ENCODE results near the gene PKN2.

DNA sequence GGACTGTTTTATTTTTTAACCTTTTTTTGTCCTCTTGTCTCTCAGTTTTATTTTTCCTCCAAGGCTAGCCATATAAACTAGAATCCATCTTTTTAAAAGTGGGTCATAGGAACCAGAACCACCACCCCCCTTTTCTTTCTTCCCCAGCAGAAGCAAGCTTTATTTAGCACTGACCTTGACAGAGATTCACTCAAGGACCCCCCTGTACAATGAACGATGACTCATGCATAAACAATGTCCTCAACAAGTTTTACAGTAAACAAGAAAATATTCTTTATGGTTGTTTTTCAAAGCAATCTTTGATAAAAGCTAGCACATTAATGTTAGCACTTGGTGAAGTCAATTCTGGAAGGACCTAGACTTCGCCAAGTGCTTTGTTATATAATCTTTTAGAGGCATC, 14.1 kb downstream of the PKN2 start:
- TF ChIP-seq, protein P1, sequence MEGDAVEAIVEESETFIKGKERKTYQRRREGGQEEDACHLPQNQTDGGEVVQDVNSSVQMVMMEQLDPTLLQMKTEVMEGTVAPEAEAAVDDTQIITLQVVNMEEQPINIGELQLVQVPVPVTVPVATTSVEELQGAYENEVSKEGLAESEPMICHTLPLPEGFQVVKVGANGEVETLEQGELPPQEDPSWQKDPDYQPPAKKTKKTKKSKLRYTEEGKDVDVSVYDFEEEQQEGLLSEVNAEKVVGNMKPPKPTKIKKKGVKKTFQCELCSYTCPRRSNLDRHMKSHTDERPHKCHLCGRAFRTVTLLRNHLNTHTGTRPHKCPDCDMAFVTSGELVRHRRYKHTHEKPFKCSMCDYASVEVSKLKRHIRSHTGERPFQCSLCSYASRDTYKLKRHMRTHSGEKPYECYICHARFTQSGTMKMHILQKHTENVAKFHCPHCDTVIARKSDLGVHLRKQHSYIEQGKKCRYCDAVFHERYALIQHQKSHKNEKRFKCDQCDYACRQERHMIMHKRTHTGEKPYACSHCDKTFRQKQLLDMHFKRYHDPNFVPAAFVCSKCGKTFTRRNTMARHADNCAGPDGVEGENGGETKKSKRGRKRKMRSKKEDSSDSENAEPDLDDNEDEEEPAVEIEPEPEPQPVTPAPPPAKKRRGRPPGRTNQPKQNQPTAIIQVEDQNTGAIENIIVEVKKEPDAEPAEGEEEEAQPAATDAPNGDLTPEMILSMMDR (IDR thresholded peaks at IDR 0.05) = no peak
- TF ChIP-seq EZH2 (IDR thresholded peaks at IDR 0.05) (no peak), EZH2phosphoT487 (IDR thresholded peaks at IDR 0.05) (no peak)

All from neural progenitor cell (in vitro differentiated cells).